Mammary epithelial cell (primary cell): ENCODE data around the gene MYORG.

ENCODE experiments used
- CTCF ChIP-seq, 2 donors: IDR thresholded peaks in 1 of 2; conservative IDR thresholded peaks in 1 of 2; 2 replicates each; pipeline ENCODE4 v1.5.1; 2011 to 2012; ENCODE audit warnings: inconsistent platforms in 2 of 2, low read length in 2 of 2, mild to moderate bottlenecking in 2 of 2, control low read depth in 1 of 2, low read depth in 1 of 2; ENCODE audit not compliant: insufficient read depth in 1 of 2; ENCODE audit errors: extremely low read depth in 1 of 2
- EZH2 ChIP-seq: IDR thresholded peaks from 2 replicates; pipeline ENCODE4 v1.6.1; 2012; ENCODE audit warnings: low read length, inconsistent platforms, borderline replicate concordance

DNA sequence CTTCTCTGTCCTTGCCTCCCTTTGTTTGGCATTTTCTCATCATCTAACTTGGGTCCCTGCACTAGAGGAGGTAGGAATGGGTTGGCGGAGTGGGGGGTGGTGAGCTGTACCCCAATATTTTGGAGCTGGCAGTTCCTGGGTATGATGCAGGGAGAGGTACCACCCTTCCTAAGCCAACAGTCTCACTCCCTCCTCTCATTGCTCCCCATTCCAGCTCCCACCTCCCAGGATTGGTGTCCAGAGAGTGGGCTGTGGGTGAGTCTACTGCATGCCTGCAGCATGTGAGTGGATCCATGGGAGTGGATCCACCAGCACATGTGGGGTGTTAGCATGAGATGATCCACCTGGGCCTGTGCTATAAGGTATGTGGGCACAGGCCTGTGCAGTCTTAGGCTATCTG, 22.2 kb upstream of the MYORG start:
- TF ChIP-seq CTCF (conservative IDR thresholded peaks at IDR 0.05 in 1 of 2, IDR thresholded peaks at IDR 0.05 in 1 of 2; ENCODE audit: extremely low read depth in 1 of 2, insufficient read depth in 1 of 2, low read depth in 1 of 2, low read length in 2 of 2) (no peak), EZH2 (no peak)
